ENCODE measurements around the gene UBE2D1.
"Not testable (repeated sequence)": the region's sequence is repeated elsewhere in the genome, so short reads cannot be mapped to it uniquely, and the experiment has no call there.

The UBE2D1 gene

GRCh38 chr10:58384095-58384494 lies 49.3 kb downstream of the UBE2D1 start:
- DNase-seq (ENCODE audit: low read depth in 2 of 2) = no peak

- DNase-seq (ENCODE audit: low read depth in 2 of 2) = no peak
Observed at GRCh38 chr10:58384544-58384998, 49.8 kb downstream of the UBE2D1 start.

GRCh38 chr10:58384999-58385783 lies 50.4 kb downstream of the UBE2D1 start, which contains the start of gene TFAM:
Gene TFAM, plus strand, starts transcription at chr10:58385410. Its CDS starts 138 bp downstream, at chr10:58385548.
- peak; percentile 85 to 88 for DNase-seq (ENCODE audit: low read depth in 2 of 2)

- DNase-seq (ENCODE audit: low read depth in 2 of 2) = no peak
Observed at GRCh38 chr10:58385784-58386112, 50.9 kb downstream of the UBE2D1 start.

GRCh38 chr10:58389024-58389423 lies 54.2 kb downstream of the UBE2D1 start:
- no peak for DNase-seq (ENCODE audit: low read depth in 2 of 2)

- no peak for DNase-seq (ENCODE audit: low read depth in 2 of 2)
Observed at GRCh38 chr10:58393317-58393716, 58.5 kb downstream of the UBE2D1 start.

GRCh38 chr10:58394471-58394870 lies 59.7 kb downstream of the UBE2D1 start:
- DNase-seq (ENCODE audit: low read depth in 2 of 2) = no peak

GRCh38 chr10:58396057-58396456 lies 61.3 kb downstream of the UBE2D1 start:
- no peak for DNase-seq (ENCODE audit: low read depth in 2 of 2)

- no peak for DNase-seq (ENCODE audit: low read depth in 2 of 2)
Observed at GRCh38 chr10:58397830-58398229, 63.0 kb downstream of the UBE2D1 start.

- DNase-seq (ENCODE audit: low read depth in 2 of 2) = no peak
Observed at GRCh38 chr10:58399410-58399809, 64.6 kb downstream of the UBE2D1 start.

GRCh38 chr10:58400609-58401008 lies 65.8 kb downstream of the UBE2D1 start:
- no peak for DNase-seq (ENCODE audit: low read depth in 2 of 2)

GRCh38 chr10:58404001-58404400 lies 69.2 kb downstream of the UBE2D1 start:
- DNase-seq (ENCODE audit: low read depth in 2 of 2) = no peak

GRCh38 chr10:58409956-58410610 lies 75.3 kb downstream of the UBE2D1 start:
- DNase-seq (ENCODE audit: low read depth in 2 of 2) = no peak

- DNase-seq (ENCODE audit: low read depth in 2 of 2) = peak; percentile 50 to 55
Observed at GRCh38 chr10:58412502-58412961, 77.7 kb downstream of the UBE2D1 start.

GRCh38 chr10:58414270-58415041 lies 79.7 kb downstream of the UBE2D1 start:
- DNase-seq (ENCODE audit: low read depth in 2 of 2) = peak; percentile 69 to 72

- DNase-seq (ENCODE audit: low read depth in 2 of 2) = no peak
Observed at GRCh38 chr10:58415757-58416156, 81.0 kb downstream of the UBE2D1 start.

- DNase-seq (ENCODE audit: low read depth in 2 of 2) = not testable (repeated sequence)
Observed at GRCh38 chr10:58417902-58418301, 83.1 kb downstream of the UBE2D1 start.
